NCI-H2107 (cell line): ENCODE measurements around the gene CACNA2D4.

Experiments
- DNase-seq: peaks from one replicate; lab custom pipeline; 2025; lab: John Stamatoyannopoulos, UW

Gene CACNA2D4

GRCh38 chr12:1815814-1816729 lies 102.4 kb downstream of the CACNA2D4 start:
- no peak for DNase-seq

DNA sequence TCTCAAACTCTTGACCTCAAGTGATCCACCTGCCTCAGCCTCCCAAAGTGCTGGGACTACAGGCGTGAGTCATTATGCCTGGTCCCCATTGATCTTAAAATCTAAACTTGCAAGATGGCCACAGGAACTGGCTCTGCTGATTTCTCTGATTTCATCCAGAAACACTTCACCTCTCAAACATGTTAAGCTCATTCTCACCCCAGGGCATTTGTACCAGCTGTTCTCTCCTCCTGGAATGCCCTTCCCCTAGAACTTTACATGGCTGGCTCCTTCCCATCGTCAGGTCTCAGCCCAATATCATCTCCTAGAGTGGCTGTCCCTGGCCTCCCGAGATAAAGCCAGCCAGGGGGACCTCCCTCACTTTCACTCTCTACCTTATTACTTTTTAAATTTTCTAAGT lies 103.3 kb downstream of the CACNA2D4 start:
- DNase-seq, result no peak

DNA sequence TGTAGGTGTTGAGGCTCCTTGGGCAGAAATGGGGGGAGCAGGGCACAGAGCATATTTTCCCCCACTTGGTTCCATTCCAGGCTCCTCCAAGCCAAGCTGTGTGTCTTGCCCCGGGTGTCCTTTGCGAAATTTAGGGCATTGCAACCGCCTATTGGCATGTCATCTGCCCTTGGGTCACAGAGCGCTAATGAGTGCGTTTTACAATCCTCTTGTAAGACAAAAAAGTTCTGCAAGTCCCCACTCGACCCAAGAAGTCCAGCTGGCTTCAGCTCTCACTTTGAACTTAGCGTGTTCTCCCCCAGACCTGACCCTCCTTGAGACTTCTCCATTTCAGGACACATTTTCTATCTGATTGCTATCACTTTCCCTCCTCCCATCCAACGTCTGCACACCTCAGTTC lies 104.2 kb downstream of the CACNA2D4 start:
- no peak for DNase-seq

- DNase-seq, result no peak
Measured at GRCh38 chr12:1812650-1813302, 105.7 kb downstream of the CACNA2D4 start.

DNA sequence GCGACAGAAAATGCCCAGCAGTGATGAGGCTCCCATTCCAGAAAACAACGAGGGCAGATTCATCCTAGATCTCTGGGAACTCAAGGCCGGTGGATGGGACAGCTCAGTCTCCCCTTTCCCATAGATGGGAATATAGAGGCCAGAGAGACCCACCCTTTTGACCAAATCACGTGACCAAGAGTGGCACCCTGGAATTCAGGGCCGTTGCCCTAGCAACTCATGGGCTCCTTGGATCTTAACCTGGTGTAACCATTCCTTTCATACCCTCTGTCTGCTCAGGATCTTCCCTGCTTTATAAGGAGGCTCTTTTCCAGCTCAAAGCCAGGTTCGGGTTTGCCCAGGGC lies 106.5 kb downstream of the CACNA2D4 start:
- no peak for DNase-seq

GRCh38 chr12:1811281-1811947 lies 107.0 kb downstream of the CACNA2D4 start:
- no peak for DNase-seq

DNA sequence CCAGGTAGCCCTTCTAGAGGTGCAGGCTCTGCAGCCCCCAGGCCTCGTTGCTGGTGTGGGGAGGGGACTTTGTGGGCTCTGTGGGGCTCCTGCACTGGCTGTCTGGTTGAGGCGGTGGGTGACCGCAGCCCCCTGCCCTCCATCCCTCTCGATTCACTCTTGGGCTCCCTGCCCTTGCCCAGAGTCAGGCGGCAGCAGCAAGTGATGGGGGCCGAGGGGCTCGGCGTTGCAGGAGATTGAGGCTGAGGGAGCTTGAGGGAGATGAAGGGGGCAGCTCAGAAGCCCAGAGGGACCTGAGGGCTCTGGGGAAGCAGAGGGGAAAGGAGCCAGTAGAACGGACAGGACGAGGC lies 107.5 kb downstream of the CACNA2D4 start:
- no peak for DNase-seq

- DNase-seq, result no peak
Measured at GRCh38 chr12:1810201-1810930, 108.1 kb downstream of the CACNA2D4 start.

GRCh38 chr12:1809591-1810190 lies 108.8 kb downstream of the CACNA2D4 start:
- no peak for DNase-seq

GRCh38 chr12:1808798-1809480 lies 109.5 kb downstream of the CACNA2D4 start:
- no peak for DNase-seq

- DNase-seq, result no peak
Measured at GRCh38 chr12:1808036-1808797, 110.2 kb downstream of the CACNA2D4 start.

GRCh38 chr12:1807087-1807860 lies 111.2 kb downstream of the CACNA2D4 start:
- no peak for DNase-seq

DNA sequence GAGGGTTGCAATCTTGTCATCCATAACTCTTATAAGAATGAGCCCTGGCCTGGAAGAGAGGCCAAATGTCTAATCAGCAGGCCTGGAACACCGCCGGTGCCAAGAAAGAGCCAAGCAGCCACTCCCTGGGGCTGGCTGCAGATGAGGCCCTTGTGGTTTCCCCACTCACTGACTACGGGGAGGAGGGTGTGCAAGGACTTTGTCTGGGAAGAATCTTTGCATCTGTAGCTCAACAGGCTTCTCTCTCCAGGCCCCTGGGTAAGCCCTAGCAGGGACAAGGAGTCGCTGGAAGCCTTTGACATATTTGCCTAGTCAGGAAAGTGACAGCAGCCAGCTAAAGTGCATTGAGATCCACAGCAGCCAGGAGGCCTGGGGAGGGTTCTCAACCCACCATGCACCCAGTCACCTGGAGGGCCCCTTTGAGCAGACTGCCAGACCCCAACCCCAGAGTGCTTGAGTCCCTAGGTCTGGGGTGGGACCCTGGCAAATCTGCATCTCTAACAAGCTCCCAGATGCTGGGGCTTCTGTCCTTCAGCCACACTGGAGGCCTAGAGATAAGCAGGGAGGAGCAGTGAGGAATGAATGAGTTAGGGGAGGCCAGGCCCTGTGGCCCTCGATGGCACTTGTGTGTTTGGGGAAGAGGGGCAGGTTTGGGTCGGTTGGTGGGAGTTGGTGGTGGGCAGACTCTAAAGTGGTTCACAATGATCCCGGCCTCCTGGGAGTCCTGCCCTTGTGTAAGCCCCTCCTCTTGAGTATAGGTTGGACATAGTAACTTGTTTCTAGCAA lies 112.0 kb downstream of the CACNA2D4 start:
- no peak for DNase-seq

GRCh38 chr12:1805441-1806081 lies 112.9 kb downstream of the CACNA2D4 start:
- DNase-seq, result no peak

DNA sequence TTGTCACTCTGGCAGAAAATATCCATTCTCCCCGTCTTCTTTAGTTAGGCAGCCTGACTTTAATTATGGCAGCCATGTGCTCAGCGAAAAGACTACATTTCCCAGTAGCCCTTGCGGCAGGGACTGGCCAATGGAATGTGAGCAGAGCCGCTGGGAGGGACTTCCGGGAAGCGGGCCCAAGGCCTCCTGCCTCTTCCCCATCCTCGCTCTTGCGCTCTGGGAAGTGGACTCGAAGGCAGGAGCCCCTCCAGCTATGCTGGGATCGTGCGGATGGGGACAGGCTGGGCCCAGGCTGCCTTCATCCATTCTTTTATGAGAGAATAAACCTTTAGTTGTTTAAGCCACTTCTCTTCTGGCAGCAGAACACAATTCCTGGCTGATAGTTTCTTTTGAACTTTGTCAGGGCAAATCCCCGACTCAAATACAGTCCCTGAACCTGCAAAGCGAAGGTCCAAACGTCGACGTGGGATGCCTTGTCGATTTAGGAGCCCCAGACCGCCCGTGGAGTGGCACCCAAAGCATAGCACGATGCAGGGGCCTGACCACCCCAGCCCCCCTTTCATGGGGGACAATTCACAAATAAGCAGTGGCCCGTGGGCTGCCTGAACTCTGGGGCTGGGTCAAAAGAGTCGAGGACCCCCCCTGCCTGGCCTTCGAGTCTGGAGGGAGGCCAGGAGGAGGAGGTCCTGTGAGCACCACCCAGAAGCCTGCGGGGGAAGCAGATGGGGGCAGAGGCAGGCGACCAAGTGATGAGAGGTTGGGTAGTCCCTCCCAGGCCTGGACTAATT lies 113.7 kb downstream of the CACNA2D4 start:
- no peak for DNase-seq

- DNase-seq, result no peak
Measured at GRCh38 chr12:1803736-1804135, 114.7 kb downstream of the CACNA2D4 start.

- no peak for DNase-seq
Measured at GRCh38 chr12:1801303-1801975, 117.0 kb downstream of the CACNA2D4 start.
